GM12801 (cell line): Measurements from ENCODE around the gene CNKSR1.

Source experiments
- TF ChIP-seq, protein P1 (sequence below): IDR thresholded peaks from one replicate; pipeline ENCODE4 v1.5.1; 2011; ENCODE audit warnings: control low read depth; ENCODE audit not compliant: insufficient read length; ENCODE audit errors: extremely low read depth

The CNKSR1 gene

DNA sequence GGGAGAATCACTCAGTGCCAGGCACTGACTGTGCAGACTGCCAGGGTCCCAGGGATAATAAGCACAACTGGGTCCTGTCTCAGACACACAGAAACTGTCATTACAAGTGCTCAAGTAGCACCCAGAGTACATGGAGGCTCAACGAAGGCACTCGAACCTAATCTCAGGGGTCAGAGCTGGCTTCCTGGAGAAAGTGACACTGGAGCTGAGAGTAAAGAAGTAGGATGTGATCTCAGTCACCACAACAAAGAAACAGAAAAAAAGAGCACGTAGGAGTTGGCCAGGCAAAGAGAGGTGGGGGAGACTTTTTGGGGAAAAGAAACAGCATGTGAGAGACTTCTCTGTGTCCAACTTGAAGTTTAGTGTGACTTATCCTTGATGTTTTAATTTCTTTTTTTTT, 14.4 kb downstream of the CNKSR1 start:
- TF ChIP-seq, protein P1, sequence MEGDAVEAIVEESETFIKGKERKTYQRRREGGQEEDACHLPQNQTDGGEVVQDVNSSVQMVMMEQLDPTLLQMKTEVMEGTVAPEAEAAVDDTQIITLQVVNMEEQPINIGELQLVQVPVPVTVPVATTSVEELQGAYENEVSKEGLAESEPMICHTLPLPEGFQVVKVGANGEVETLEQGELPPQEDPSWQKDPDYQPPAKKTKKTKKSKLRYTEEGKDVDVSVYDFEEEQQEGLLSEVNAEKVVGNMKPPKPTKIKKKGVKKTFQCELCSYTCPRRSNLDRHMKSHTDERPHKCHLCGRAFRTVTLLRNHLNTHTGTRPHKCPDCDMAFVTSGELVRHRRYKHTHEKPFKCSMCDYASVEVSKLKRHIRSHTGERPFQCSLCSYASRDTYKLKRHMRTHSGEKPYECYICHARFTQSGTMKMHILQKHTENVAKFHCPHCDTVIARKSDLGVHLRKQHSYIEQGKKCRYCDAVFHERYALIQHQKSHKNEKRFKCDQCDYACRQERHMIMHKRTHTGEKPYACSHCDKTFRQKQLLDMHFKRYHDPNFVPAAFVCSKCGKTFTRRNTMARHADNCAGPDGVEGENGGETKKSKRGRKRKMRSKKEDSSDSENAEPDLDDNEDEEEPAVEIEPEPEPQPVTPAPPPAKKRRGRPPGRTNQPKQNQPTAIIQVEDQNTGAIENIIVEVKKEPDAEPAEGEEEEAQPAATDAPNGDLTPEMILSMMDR: no peak

- TF ChIP-seq, protein P1: no peak
These were observed 18.5 kb downstream of the CNKSR1 start for GRCh38 chr1:26195805-26196204.

GRCh38 chr1:26197301-26197700, 20.0 kb downstream of the CNKSR1 start:
- TF ChIP-seq, protein P1: no peak

DNA sequence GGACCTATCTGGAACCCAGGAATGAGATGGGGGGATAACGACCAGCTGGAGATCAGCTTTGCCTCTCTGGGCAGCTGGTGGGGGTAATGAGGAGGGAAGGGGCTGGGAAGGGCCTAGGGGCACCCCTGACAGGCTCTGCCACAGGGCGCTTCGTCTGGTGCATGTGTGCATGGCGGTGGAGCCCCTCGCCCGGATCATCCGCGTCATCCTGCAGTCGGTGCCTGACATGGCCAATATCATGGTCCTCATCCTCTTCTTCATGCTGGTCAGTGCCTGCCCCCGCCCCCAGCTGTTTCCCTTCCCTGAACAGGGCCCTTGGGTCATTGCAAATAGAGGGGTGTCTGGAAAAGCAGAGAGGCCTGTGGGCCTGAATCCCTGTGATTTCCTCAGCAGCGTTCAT, 20.5 kb downstream of the CNKSR1 start:
- TF ChIP-seq, protein P1: no peak

GRCh38 chr1:26200413-26200812, 23.1 kb downstream of the CNKSR1 start:
- TF ChIP-seq, protein P1: no peak

DNA sequence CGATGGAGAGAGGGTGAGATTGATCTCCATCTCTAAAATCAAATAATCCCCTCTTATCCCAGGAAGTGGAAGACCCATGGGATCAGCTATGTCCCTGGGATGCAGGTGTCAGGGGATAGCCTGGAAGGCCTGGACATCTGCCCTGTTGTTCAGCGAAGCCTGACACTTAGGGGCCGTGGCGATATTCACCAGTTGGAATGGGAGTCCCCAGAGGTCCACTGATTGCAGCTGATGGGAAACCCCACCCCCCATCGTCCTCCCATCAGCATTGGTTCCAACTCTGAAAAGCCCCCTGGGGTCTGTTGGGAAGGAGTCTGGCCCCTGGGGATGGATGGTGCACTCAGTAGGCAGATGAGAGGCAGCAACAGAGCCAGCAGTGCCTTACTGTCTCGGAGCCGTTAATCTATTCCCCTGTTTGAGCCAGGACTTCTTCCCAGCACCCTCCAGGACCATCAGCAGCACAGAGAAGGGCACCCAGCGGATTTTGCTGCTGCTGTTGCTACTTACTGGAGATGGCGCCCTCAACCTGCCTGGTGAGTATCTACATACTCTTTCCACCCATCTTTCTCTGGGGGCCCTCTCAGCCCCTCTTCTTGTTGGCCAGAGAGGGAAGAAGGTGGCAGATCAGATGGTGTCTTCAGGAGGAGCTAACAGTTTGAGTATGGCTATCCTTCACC, 26.5 kb downstream of the CNKSR1 start:
- TF ChIP-seq, protein P1: no peak

GRCh38 chr1:26210147-26210870, 33.0 kb downstream of the CNKSR1 start:
- TF ChIP-seq, protein P1: no peak
